ENCODE results near the gene UBAC2.
"Not testable (repeated sequence)": the region's sequence is repeated elsewhere in the genome, so short reads cannot be mapped to it uniquely, and the experiment has no call there.

Gene UBAC2

GRCh38 chr13:99205621-99206220, 5.1 kb downstream of the UBAC2 start:
- no peak for DNase-seq (ENCODE audit: low read depth)
- TF ChIP-seq CTCF (conservative IDR thresholded peaks at IDR 0.05; ENCODE audit: low read depth, low read length): no peak
- no peak overlapping the region for H3K4me3 ChIP-seq (ENCODE audit: low read depth, low read length)

- TF ChIP-seq CTCF (conservative IDR thresholded peaks at IDR 0.05; ENCODE audit: low read depth, low read length): no peak
- no peak for DNase-seq (ENCODE audit: low read depth)
These were observed 5.6 kb downstream of the UBAC2 start for GRCh38 chr13:99206226-99206625.

GRCh38 chr13:99206873-99207272, 6.2 kb downstream of the UBAC2 start:
- no peak overlapping the region for H3K4me3 ChIP-seq (ENCODE audit: low read depth, low read length)

More at GRCh38 chr13:99206226-99206625, 5.6 kb downstream of the UBAC2 start:
- no peak overlapping the region for H3K4me3 ChIP-seq (ENCODE audit: low read depth, low read length)

GRCh38 chr13:99207511-99207910, 6.9 kb downstream of the UBAC2 start:
- DNase-seq (ENCODE audit: low read depth): no peak
- H3K4me3 ChIP-seq (ENCODE audit: low read depth, low read length): no peak overlapping the region
- TF ChIP-seq CTCF (conservative IDR thresholded peaks at IDR 0.05; ENCODE audit: low read depth, low read length): no peak

More at GRCh38 chr13:99206873-99207272, 6.2 kb downstream of the UBAC2 start:
- no peak for DNase-seq (ENCODE audit: low read depth)
- no peak for TF ChIP-seq CTCF (conservative IDR thresholded peaks at IDR 0.05; ENCODE audit: low read depth, low read length)

- H3K4me3 ChIP-seq (ENCODE audit: low read depth, low read length): no peak overlapping the region
- TF ChIP-seq CTCF (conservative IDR thresholded peaks at IDR 0.05; ENCODE audit: low read depth, low read length): no peak
- no peak for DNase-seq (ENCODE audit: low read depth)
These were observed 7.5 kb downstream of the UBAC2 start for GRCh38 chr13:99208185-99208584.

- no peak overlapping the region for H3K4me3 ChIP-seq (ENCODE audit: low read depth, low read length)
- no peak for DNase-seq (ENCODE audit: low read depth)
- TF ChIP-seq CTCF (conservative IDR thresholded peaks at IDR 0.05; ENCODE audit: low read depth, low read length): no peak
These were observed 8.3 kb downstream of the UBAC2 start for GRCh38 chr13:99208845-99209527.

- DNase-seq (ENCODE audit: low read depth); H3K4me3 ChIP-seq (ENCODE audit: low read depth, low read length): not testable (repeated sequence)
These were observed 10.0 kb downstream of the UBAC2 start for GRCh38 chr13:99210627-99211026.
